Panc1 (cell line): ENCODE results near the gene LPP.

Source experiments
- CTCF ChIP-seq: fragments of 450-650 bp; IDR thresholded peaks from 2 replicates; pipeline ENCODE4 v1.5.1; 2017; ENCODE audit warnings: mild to moderate bottlenecking
- POLR2AphosphoS5 ChIP-seq: IDR thresholded peaks from 2 replicates; pipeline ENCODE4 v1.6.1; 2012; ENCODE audit warnings: mild to moderate bottlenecking, low read depth, low read length, moderate library complexity

GRCh38 chr3:188649521-188649920, 495.6 kb downstream of the LPP start:
- TF ChIP-seq POLR2AphosphoS5 (no peak), CTCF (no peak)
